Colon (tissue), 2 donors: ENCODE measurements around the gene SERPINB8.

ENCODE experiments used
- FAIRE-seq: peaks from 2 replicates; lab custom pipeline; 2012; peaks lifted over from hg19 to GRCh38; lab: Jason Lieb, UNC
- donor health status: control.
- donor health status: control.

SERPINB8 gene

DNA sequence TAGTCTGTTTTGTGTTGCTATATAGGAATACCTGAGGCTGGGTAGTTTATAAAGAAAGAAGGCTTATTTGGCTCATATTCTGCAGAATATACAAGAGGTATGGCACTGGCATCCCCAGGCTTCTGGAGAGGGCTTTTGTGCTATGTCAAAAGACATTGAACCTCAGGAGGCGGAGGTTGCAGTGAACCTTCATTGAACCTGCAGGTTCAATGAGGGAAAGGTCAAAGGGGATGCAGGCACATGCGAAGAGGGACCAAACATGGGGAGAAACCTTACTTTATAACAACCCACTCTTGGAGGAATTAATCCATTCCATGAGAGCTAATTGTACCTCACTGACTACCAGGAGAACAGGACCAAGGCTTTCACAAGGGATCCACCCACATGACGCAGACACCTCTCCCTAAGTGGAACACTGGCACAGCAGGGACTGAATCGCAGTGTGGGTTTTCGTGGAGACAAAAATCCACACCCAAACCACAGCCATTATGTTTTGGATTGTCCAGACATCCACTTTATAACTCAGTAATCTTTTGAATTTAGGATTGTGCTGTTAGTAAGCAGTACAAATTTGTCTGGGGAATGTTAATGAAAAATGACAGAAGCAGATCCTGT, 4.1 kb upstream of the SERPINB8 start:
- FAIRE-seq, result no peak

- no peak for FAIRE-seq
Observed at GRCh38 chr18:63970809-63971205, 926 bp downstream of the SERPINB8 start.

DNA sequence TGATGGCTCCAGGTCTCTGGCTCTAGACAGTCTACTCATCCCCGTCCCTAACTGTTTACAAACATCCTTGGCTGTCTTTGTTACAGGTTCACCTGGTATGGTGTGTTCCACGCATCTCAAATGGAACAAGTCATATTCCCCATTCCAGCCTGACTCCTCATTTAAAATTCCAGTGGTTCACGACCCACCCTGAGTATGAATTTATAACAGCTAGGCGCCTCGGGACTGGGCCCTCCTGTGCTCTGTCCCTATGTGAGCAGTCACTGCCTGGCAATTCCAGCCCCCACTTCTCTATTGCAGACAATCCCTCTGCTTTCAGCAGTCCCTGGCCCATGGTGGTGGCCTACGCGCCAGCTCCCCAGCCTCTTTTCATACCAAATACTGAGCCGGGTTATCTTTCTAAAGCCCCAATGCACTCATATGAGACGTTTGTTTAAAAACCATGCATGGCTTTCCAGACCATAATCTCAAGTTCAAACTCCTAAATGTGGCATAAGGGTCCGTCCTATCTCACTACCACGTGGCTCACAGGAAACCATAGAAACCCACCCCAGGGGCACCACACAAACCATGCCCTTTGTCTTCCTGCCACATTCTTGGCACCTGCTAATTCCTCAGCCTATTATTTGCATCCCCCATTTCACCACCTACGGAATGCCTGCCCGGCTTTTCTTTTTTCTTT, 1.6 kb downstream of the SERPINB8 start:
- no peak for FAIRE-seq

- no peak for FAIRE-seq
Observed at GRCh38 chr18:63972002-63972376, 2.1 kb downstream of the SERPINB8 start.

DNA sequence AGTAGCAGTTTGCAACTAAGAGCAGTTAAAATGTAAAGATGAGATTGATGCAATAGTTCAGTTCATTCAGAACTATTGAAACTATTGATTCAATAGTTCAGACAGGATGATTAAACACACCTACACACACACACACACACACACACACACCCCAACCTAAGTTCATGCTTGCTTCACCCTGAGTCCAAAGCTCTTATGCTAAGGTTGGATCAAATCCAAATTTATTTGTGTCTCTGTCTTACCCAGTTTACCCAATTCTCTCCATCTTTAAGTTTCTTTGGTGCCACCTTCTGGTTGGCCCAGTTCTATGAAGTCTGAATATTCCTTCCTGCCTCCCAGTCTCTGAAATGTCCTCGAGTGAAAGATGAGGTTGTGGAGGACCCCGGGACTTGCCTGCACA, 5.1 kb downstream of the SERPINB8 start:
- no peak for FAIRE-seq

DNA sequence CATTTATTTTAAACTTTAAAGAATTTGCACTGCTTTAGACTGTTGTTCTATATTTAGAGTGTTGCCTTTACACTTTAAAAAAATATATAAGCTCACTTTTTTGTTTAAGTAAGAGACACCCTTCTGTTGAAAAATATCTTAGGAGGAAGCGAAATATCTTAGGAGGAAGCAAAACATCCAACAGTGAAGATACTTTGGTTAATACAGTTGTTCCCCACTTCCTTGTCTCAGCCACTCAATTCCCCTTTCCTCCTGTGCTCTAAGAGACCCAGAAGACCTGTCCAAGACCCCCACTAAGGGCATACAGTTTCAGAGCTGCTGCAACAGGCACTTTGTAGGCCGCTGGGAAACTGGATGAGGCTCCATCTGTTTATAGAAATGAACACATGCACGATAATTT, 5.7 kb downstream of the SERPINB8 start:
- FAIRE-seq, result no peak

- no peak for FAIRE-seq
Observed at GRCh38 chr18:63977040-63977439, 7.2 kb downstream of the SERPINB8 start.

GRCh38 chr18:63979409-63979920, 9.6 kb downstream of the SERPINB8 start:
- FAIRE-seq, result no peak

- FAIRE-seq, result no peak
Observed at GRCh38 chr18:63980027-63980426, 10.1 kb downstream of the SERPINB8 start.

DNA sequence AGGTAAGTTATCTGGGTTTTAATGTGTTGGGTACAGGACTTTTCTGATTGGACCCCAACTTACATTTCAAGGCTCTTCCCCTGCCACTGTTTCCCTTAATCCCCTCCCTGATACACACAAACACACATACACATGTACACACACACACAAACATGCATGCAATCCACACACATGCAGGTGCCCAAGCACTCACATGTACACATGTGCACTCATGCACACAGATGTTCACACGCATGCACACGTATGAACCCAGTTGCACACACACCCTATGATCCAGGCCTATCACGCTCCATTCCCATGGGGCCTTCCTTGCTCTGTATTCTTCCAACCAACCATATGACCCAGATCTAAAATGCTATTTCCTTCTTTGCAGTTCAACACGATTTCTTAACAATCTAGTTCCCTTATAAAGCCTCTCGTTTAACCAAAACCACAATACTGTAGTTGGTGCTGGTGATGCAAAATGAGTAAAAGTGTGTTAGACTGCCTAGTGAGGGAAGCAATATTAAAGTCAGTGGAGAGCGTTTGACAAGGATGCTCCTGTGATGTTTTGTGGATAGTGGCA, 11.1 kb downstream of the SERPINB8 start:
- FAIRE-seq, result no peak

DNA sequence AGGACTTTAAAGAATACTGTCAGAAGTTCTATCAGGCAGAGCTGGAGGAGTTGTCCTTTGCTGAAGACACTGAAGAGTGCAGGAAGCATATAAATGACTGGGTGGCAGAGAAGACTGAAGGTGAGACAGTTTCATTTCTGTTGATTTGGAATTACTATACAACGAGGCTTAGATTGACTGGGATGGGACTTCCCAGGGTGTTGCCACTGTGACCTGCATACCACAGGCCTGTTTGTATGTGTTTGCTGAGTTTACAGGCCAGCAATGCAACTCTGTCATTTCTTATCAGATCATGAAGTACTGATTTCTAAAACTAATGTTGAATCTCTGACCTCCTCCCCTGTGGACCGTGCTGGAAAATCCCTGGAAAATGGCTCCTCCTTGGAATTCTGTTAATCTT, 11.8 kb downstream of the SERPINB8 start:
- no peak for FAIRE-seq

DNA sequence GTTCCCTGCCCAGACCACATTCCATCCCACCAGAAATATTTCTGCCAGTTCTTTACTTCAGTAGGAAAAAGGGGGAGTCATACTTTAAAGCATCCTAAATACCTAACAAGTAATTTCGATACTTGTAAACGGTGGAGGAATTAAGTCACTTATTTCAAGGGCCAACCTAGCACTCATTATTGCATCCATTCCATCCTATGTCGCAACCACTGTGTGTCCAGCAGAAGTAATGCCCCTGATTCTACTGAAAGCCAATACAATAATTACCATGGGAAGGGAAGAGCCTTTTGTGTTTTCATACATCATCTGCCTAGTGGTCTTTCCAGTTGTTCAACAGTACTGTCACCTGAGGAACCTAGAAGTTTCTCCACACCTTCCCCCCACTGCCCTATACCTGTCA, 12.5 kb downstream of the SERPINB8 start:
- FAIRE-seq, result no peak

DNA sequence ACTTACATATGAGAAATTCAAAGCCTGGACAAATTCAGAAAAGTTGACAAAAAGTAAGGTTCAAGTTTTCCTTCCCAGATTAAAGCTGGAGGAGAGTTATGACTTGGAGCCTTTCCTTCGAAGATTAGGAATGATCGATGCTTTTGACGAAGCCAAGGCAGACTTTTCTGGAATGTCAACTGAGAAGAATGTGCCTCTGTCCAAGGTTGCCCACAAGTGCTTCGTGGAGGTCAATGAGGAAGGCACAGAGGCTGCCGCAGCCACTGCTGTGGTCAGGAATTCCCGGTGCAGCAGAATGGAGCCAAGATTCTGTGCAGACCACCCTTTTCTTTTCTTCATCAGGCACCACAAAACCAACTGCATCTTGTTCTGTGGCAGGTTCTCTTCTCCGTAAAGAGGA, 17.0 kb downstream of the SERPINB8 start:
- FAIRE-seq, result no peak

DNA sequence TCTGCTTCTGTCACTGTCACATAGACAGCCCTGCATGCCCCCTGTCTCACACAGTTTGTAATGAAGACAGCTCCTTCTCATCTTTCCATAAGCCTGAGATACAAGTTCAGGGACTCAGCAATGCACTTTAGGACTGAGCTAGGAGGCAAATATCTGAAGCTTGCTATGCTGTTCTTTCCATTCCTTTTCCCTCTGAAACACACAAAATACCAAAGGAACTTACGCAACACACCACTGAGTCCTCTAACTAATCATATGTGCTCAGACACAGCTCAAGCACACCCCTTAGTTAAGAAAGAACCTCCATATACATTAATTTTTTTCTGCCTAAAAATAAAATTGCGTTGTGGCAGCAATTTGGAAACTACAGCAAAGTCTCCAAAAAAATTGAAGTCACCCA, 17.9 kb downstream of the SERPINB8 start:
- no peak for FAIRE-seq

DNA sequence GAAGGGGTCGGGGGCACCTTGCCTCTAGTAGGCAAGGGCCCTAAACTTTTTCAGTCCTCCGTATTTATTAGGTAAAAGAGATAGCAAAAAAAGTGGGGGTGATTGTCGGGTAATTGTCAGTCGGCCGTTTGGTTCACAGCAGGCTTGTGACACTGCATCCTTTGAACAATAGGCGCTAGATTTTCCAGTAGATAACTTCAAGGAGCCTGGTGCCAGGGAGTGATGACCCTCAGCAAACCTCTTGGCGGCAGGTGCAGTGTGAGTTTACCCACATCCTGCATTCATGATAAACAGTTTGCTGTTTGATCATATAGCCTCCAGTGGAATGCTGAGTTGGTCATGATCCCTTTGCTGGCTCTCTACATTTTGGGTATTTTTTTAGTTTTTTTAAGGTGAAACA, 22.9 kb downstream of the SERPINB8 start:
- no peak for FAIRE-seq

GRCh38 chr18:63994783-63995399, 25.0 kb downstream of the SERPINB8 start:
- no peak for FAIRE-seq

GRCh38 chr18:63997041-63997440, 27.2 kb downstream of the SERPINB8 start:
- no peak for FAIRE-seq

GRCh38 chr18:63997606-63998005, 27.7 kb downstream of the SERPINB8 start:
- FAIRE-seq, result no peak

DNA sequence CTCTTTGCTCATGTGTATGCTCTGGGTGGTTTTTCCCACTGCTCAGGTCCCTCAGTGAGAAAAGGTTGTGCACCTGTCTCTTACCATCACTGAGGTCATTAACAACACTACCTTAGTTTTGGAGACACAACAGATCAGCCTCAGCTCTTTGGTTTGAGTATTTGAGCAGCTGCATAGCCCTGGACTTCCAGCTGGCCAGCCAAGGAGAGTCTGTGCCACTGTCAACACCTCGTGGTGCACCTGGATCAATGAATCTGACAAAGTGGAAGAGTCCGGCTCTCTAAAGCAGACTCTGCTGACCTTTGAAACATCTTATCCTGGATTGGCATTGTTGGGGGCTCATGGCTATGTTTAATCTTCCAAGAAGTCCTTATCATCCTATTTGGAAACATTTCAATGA, 30.0 kb downstream of the SERPINB8 start:
- FAIRE-seq, result no peak

- FAIRE-seq, result no peak
Observed at GRCh38 chr18:64002581-64002980, 32.7 kb downstream of the SERPINB8 start.

- no peak for FAIRE-seq
Observed at GRCh38 chr18:64009305-64009704, 39.4 kb downstream of the SERPINB8 start.

DNA sequence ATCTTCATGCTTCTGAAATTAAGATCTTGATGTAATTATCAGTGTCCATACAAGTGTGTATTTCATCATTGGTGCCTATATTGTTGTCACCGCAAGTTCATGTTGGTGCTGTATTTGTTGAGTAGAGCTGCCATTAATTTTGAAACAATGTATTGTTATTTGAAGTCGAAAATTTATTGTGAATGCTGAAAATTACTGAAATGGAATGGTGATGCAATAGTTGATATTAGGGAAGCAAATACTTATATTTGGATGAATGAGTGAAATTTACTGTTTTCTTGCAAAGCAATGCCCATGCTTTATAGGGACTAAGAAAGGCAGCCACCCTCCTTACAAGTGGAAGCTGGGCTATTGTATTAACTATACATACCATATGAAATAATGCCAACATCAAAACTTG, 41.6 kb downstream of the SERPINB8 start:
- FAIRE-seq, result no peak

- FAIRE-seq, result no peak
Observed at GRCh38 chr18:64017870-64018269, 48.0 kb downstream of the SERPINB8 start.
